AG09319 (cell line): ENCODE results near the gene MC5R.

ENCODE experiments used
- DNase-seq: peaks from one replicate; pipeline ENCODE4 v3.0.0-alpha.2; 2010; ENCODE audit warnings: low read depth; ENCODE audit errors: extremely low read depth
- CTCF ChIP-seq: IDR thresholded peaks from 2 replicates; pipeline ENCODE4 v1.5.1; 2011; ENCODE audit warnings: low read depth, mild to moderate bottlenecking, inconsistent platforms, low read length, moderate library complexity

Gene MC5R

DNA sequence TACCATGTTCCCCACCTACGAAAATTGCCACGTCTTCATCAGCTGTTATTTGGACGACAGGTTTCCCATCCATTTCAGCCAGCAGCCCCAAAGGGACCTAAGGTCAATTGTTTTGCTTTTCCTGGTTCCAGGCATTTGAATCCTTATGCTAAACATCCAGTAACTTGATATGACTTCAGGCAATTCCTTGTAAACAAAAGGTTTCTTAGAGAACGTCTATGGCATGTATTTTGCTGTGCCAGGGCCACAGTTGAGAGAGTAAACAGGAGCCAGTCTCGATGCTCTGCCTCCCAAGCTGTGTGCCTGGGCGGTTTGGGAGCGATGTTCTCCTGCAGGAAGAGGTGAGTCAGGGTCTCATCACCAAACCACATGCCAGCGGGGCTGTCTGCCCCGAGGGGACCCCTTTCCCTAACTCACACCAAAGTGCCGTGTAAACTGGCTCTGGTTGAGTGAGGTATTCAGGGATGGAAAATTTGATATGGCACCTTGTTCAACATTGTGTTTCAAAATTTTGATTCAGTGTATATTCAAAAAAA lies 12.9 kb upstream of the MC5R start:
- no peak for TF ChIP-seq CTCF
- no peak for DNase-seq

GRCh38 chr18:13811993-13812392 lies 12.0 kb upstream of the MC5R start:
- no peak; the same call in 1 of the 2 replicates for TF ChIP-seq CTCF
- no peak for DNase-seq

GRCh38 chr18:13813271-13813849 lies 10.6 kb upstream of the MC5R start:
- DNase-seq = no peak
- TF ChIP-seq CTCF = peak; percentile 88

DNA sequence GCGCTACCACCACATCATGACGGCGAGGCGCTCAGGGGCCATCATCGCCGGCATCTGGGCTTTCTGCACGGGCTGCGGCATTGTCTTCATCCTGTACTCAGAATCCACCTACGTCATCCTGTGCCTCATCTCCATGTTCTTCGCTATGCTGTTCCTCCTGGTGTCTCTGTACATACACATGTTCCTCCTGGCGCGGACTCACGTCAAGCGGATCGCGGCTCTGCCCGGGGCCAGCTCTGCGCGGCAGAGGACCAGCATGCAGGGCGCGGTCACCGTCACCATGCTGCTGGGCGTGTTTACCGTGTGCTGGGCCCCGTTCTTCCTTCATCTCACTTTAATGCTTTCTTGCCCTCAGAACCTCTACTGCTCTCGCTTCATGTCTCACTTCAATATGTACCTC lies 2.3 kb downstream of the MC5R start:
- no peak for DNase-seq
- no peak for TF ChIP-seq CTCF

- TF ChIP-seq CTCF = no peak
- DNase-seq = no peak
Observed at GRCh38 chr18:13831864-13832508, 8.0 kb downstream of the MC5R start.

DNA sequence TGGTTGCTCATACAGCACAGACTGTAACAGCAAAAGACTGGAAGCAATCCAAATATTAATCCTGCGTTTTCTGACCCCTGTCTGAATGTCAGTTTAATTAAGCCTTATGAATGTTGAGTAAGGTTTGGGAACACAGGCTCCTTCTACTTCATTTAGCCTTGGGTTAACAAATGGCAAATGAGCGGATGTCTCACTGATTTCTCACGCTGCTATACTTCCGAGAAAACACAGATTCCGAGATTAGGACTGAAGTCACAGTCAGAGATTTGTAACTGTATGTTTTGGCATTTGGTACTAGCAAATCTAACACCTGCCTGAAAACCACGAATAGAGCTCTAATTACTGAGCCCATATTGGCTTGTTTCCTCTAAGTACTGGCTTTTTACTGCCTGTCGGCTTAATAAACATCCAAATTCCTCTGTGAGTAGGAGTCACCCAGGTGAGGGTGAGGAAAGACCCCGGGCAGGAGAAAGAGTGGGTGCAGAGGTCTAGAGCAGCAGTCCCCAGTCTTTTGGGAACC lies 10.6 kb downstream of the MC5R start:
- no peak for TF ChIP-seq CTCF
- DNase-seq = no peak

DNA sequence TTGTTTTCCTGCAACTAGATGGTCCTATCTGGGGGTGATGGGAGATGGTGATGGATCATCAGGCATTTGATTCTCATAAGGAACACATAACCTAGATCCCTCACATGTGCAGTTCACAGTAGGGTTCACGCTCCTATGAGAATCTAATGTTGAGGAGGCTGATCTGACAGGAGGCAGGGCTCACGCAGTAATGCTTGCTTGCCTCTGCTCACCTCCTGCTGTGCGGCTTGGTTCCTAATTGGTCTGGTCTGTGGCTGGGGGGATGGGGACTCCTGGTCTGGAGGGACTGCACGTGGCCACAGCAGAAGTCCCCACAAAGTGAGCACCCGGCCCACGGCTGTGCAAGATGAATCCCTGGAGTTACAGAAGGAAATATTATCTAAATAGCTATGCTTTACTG lies 11.3 kb downstream of the MC5R start:
- no peak for DNase-seq
- TF ChIP-seq CTCF = no peak
